Liver (tissue), 9 donors: ENCODE data around the gene PPOX. TPM values are rescaled to one million over a fixed set of nuclear protein-coding genes. Genes with fewer than 3 reads are reported as not detected.

Source experiments
- DNase-seq: peaks from one replicate; pipeline ENCODE4 v3.0.0-alpha.2; 2017; ENCODE audit warnings: low spot score
- H3K27ac ChIP-seq, 2 donors: one replicate each; pipeline ENCODE4 v1.7.0; 2013; ENCODE audit warnings: inconsistent platforms in 2 of 2, low read length in 2 of 2, control low read depth in 1 of 2, low read depth in 1 of 2, mild to moderate bottlenecking in 1 of 2
- H3K27me3 ChIP-seq, 4 donors: one replicate each; pipeline versions ENCODE4 v1.6.1 to v1.7.0; 2013; ENCODE audit warnings: low read length in 3 of 4, inconsistent platforms in 1 of 4, mild to moderate bottlenecking in 1 of 4, moderate library complexity in 1 of 4; ENCODE audit not compliant: control insufficient read depth in 4 of 4, insufficient read depth in 4 of 4
- H3K36me3 ChIP-seq, 4 donors: one replicate each; pipeline versions ENCODE4 v1.6.1 to v1.7.0; 2013; ENCODE audit warnings: low read length in 3 of 4, mild to moderate bottlenecking in 3 of 4, low read depth in 1 of 4, moderate library complexity in 1 of 4; ENCODE audit not compliant: control insufficient read depth in 4 of 4, insufficient read depth in 3 of 4
- H3K4me1 ChIP-seq, 4 donors: one replicate each; pipeline versions ENCODE4 v1.6.1 to v1.7.0; 2013; ENCODE audit warnings: low read length in 3 of 4, mild to moderate bottlenecking in 3 of 4, moderate library complexity in 1 of 4; ENCODE audit not compliant: control insufficient read depth in 4 of 4, insufficient read depth in 4 of 4
- H3K4me3 ChIP-seq, 3 donors: one replicate each; pipeline versions ENCODE4 v1.6.1 to v1.7.0; 2013; ENCODE audit warnings: low read length in 3 of 3, control low read depth in 1 of 3, low read depth in 1 of 3, mild to moderate bottlenecking in 1 of 3
- H3K9ac ChIP-seq, 2 donors: one replicate each; pipeline ENCODE4 v1.7.0; 2013; ENCODE audit warnings: low read length in 2 of 2, mild to moderate bottlenecking in 2 of 2, moderate library complexity in 2 of 2, control low read depth in 1 of 2, low read depth in 1 of 2
- H3K9me3 ChIP-seq, 4 donors: one replicate each; pipeline versions ENCODE4 v1.6.1 to v1.7.0; 2013; ENCODE audit warnings: low read length in 3 of 4; ENCODE audit not compliant: control insufficient read depth in 4 of 4
- EGR1 ChIP-seq, 2 donors: IDR thresholded peaks; 2 replicates each; pipeline ENCODE4 v1.6.1; 2016 to 2018; ENCODE audit warnings: antibody characterized with exemption in 2 of 2, low read depth in 2 of 2
- FOXA1 ChIP-seq: IDR thresholded peaks from 2 replicates; pipeline ENCODE4 v1.6.1; 2016; ENCODE audit warnings: antibody characterized with exemption
- FOXA2 ChIP-seq: IDR thresholded peaks from 2 replicates; pipeline ENCODE4 v1.6.1; 2016; ENCODE audit warnings: antibody characterized with exemption
- GABPA ChIP-seq, 2 donors: IDR thresholded peaks in 1 of 2; conservative IDR thresholded peaks in 1 of 2; 2 replicates each; pipeline ENCODE4 v1.6.1; 2016; ENCODE audit warnings: antibody characterized with exemption in 2 of 2, mild to moderate bottlenecking in 1 of 2, moderate library complexity in 1 of 2
- HNF4A ChIP-seq, 2 donors: conservative IDR thresholded peaks; 2 replicates each; pipeline ENCODE4 v1.6.1; 2016; ENCODE audit warnings: antibody characterized with exemption in 2 of 2, mild to moderate bottlenecking in 2 of 2
- HNF4G ChIP-seq: IDR thresholded peaks from 2 replicates; pipeline ENCODE4 v1.6.1; 2016; ENCODE audit warnings: antibody characterized with exemption
- JUND ChIP-seq, 2 donors: IDR thresholded peaks; 2 replicates each; pipeline ENCODE4 v1.6.1; 2016; ENCODE audit warnings: antibody characterized with exemption in 2 of 2
- MAX ChIP-seq: IDR thresholded peaks from 2 replicates; pipeline ENCODE4 v1.6.1; 2016; ENCODE audit warnings: antibody characterized with exemption
- NR2F2 ChIP-seq: IDR thresholded peaks from 2 replicates; pipeline ENCODE4 v1.6.1; 2016; ENCODE audit warnings: antibody characterized with exemption
- RAD21 ChIP-seq, 2 donors: IDR thresholded peaks; 2 replicates each; pipeline ENCODE4 v1.6.1; 2016; ENCODE audit warnings: antibody characterized with exemption in 2 of 2, mild to moderate bottlenecking in 2 of 2
- REST ChIP-seq: IDR thresholded peaks from 2 replicates; pipeline ENCODE4 v1.6.1; 2016; ENCODE audit warnings: antibody characterized with exemption, mild to moderate bottlenecking
- RXRA ChIP-seq, 2 donors: IDR thresholded peaks; 2 replicates each; pipeline ENCODE4 v1.6.1; 2017 to 2018; ENCODE audit warnings: antibody characterized with exemption in 2 of 2, mild to moderate bottlenecking in 1 of 2
- SP1 ChIP-seq: IDR thresholded peaks from 2 replicates; pipeline ENCODE4 v1.6.1; 2018; ENCODE audit warnings: antibody characterized with exemption, mild to moderate bottlenecking
- TAF1 ChIP-seq: conservative IDR thresholded peaks from 2 replicates; pipeline ENCODE4 v1.6.1; 2016; ENCODE audit warnings: antibody characterized with exemption, mild to moderate bottlenecking
- YY1 ChIP-seq: IDR thresholded peaks from 2 replicates; pipeline ENCODE4 v1.6.1; 2016; ENCODE audit warnings: antibody characterized with exemption, mild to moderate bottlenecking
- ZBTB33 ChIP-seq: IDR thresholded peaks from 2 replicates; pipeline ENCODE4 v1.6.1; 2016; ENCODE audit warnings: antibody characterized with exemption
- WGBS: extraction: QIAGEN DNeasy Blood & Tissue Kit; methylation state at CpG from one replicate; pipeline ENCODE4 v1.1.7; 2013; 5-methylcytosine and 5-hydroxymethylcytosine counted together
- polyA plus RNA-seq, 2 donors: library from polyadenylated mRNA; stranded (reverse) in 1 of 2; unstranded in 1 of 2; fragments of 200-250 nt in 1 of 2; fragments of >200 nt in 1 of 2; fragmentation: Nextera tagmentation in 1 of 2; extraction: Ambion mirVana in 1 of 2; gene quantifications; one replicate each; pipeline versions ENCODE4 v1.2.1 to v1.2.3, GENCODE V29; 2013 to 2015
- total RNA-seq, 2 donors: library from RNA; depleted of rRNA; stranded (reverse); fragments of >200 nt; gene quantifications; one replicate each; pipeline ENCODE4 v1.2.3, GENCODE V29; 2014
- TF ChIP-seq, protein P1 (sequence below): IDR thresholded peaks from 2 replicates; pipeline ENCODE4 v1.6.1; 2016; ENCODE audit warnings: antibody characterized with exemption
- TF ChIP-seq, protein P2 (sequence below): fragments of 150-350 bp; IDR thresholded peaks from 2 replicates; pipeline ENCODE4 v1.5.1; 2017; ENCODE audit warnings: improper control_type of control experiment, low read depth, low read length; ENCODE audit not compliant: missing input control
- donor health status: healthy.
- donor health status: healthy.
- donor health status: healthy.
- donor health status: healthy.
- donor health status: healthy.

Gene PPOX
- total and polyA plus RNA-seq, 4 donors = 6.2 to 106 (median 7.9) TPM

GRCh38 chr1:161160671-161161145 is 5.5 kb upstream of the PPOX start (continued):
- no peak for TF ChIP-seq MAX
- no peak for TF ChIP-seq RAD21 (IDR thresholded peaks at IDR 0.05)

- no peak overlapping the region for H3K27ac ChIP-seq
- no peaks in the 10 kb centered on the region for H3K9me3 ChIP-seq
- H3K36me3 ChIP-seq = peaks cover 0 to 25% (median 9%) of the 10 kb centered on the region in 4 donors
- peaks cover 13 to 46% (median 28%) of the 10 kb centered on the region in 4 donors for H3K4me1 ChIP-seq
- H3K27me3 ChIP-seq = no peaks in the 10 kb centered on the region
- DNase-seq = no peak
- H3K9ac ChIP-seq = no peak overlapping the region
- TF ChIP-seq YY1 = no peak
- no peak for TF ChIP-seq RAD21 (IDR thresholded peaks at IDR 0.05)
- no peak for TF ChIP-seq GABPA (IDR thresholded peaks at IDR 0.05 in 1 of 2, conservative IDR thresholded peaks at IDR 0.05 in 1 of 2)
- H3K4me3 ChIP-seq = no peak overlapping the region
- 91% methylated on average over 5 of the region's 5 CpGs for WGBS
Observed at GRCh38 chr1:161161652-161162051, 4.6 kb upstream of the PPOX start.

- Histone ChIP-seq H3K27ac (no peak overlapping the region), H3K9me3 (no peaks in the 10 kb centered on the region), H3K36me3 (peaks cover 0 to 25% (median 9%) of the 10 kb centered on the region in 4 donors), H3K4me1 (peaks cover 15 to 50% (median 32%) of the 10 kb centered on the region in 4 donors), H3K4me3 (no peak overlapping the region), H3K9ac (no peak overlapping the region), H3K27me3 (no peaks in the 10 kb centered on the region)
- WGBS = 80% methylated on average over 7 of the region's 7 CpGs
- no peak for DNase-seq
- TF ChIP-seq TAF1 (no peak), GABPA (IDR thresholded peaks at IDR 0.05 in 1 of 2, conservative IDR thresholded peaks at IDR 0.05 in 1 of 2) (no peak), SP1 (no peak), ZBTB33 (no peak), HNF4A (conservative IDR thresholded peaks at IDR 0.05) (no peak), FOXA1 (no peak), HNF4G (no peak), RAD21 (IDR thresholded peaks at IDR 0.05) (no peak), FOXA2 (no peak), EGR1 (IDR thresholded peaks at IDR 0.05; ENCODE audit: low read depth in 2 of 2) (no peak), JUND (IDR thresholded peaks at IDR 0.05) (no peak), NR2F2 (no peak), YY1 (no peak), REST (no peak), RXRA (IDR thresholded peaks at IDR 0.05) (no peak)
- TF ChIP-seq, protein P1, sequence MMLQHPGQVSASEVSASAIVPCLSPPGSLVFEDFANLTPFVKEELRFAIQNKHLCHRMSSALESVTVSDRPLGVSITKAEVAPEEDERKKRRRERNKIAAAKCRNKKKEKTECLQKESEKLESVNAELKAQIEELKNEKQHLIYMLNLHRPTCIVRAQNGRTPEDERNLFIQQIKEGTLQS = no peak
- TF ChIP-seq, protein P2, sequence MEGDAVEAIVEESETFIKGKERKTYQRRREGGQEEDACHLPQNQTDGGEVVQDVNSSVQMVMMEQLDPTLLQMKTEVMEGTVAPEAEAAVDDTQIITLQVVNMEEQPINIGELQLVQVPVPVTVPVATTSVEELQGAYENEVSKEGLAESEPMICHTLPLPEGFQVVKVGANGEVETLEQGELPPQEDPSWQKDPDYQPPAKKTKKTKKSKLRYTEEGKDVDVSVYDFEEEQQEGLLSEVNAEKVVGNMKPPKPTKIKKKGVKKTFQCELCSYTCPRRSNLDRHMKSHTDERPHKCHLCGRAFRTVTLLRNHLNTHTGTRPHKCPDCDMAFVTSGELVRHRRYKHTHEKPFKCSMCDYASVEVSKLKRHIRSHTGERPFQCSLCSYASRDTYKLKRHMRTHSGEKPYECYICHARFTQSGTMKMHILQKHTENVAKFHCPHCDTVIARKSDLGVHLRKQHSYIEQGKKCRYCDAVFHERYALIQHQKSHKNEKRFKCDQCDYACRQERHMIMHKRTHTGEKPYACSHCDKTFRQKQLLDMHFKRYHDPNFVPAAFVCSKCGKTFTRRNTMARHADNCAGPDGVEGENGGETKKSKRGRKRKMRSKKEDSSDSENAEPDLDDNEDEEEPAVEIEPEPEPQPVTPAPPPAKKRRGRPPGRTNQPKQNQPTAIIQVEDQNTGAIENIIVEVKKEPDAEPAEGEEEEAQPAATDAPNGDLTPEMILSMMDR = no peak
Observed at GRCh38 chr1:161162052-161162451, 4.2 kb upstream of the PPOX start.
